HepG2 (cell line): Measurements from ENCODE around the gene FABP6. TPM values are rescaled to one million over a fixed set of nuclear protein-coding genes. Genes with fewer than 3 reads are reported as not detected.
A peak's percentile ranks its signal among the peaks of the same experiment; 100 is the strongest.

Experiments
- ATAC-seq: fragments of 200-7000 bp; cut with Tn5 transposase; 3 replicates; pipeline ENCODE4 v1.9.1; 2020; ENCODE audit warnings: mild to moderate bottlenecking, moderate library complexity
- BruUV-seq: library from RNA; stranded (reverse); fragments of 400-500 nt; replicated peaks from 2 replicates; lab custom pipeline; 2021; lab: Mats Ljungman, UMichigan
- CTCF ChIA-PET: fragments of 300-600 bp; formaldehyde crosslinking; extraction: SDS; loops from one replicate; lab custom pipeline; 2021; ENCODE audit warnings: low total read pairs, inconsistent platforms, low intra/inter-chr PET ratio; lab: Yijun Ruan, JAX
- POLR2A ChIA-PET: fragments of 350-600 bp; sonication (Branson Sonifier 250); formaldehyde crosslinking; loops from one replicate; lab custom pipeline; 2020; ENCODE audit warnings: antibody characterized with exemption, inconsistent platforms; lab: Yijun Ruan, JAX
- DNase-seq: peaks from one replicate; pipeline ENCODE4 v3.0.0-alpha.2; 2015; ENCODE audit warnings: low spot score
- FAIRE-seq: peaks from 3 replicates; lab custom pipeline; 2011; peaks lifted over from hg19 to GRCh38; lab: Jason Lieb, UNC
- H2AFZ ChIP-seq: one replicate; pipeline ENCODE4 v1.6.1; 2011; ENCODE audit warnings: low read length, inconsistent platforms
- H3K27ac ChIP-seq: fragments of 300-600 bp; 3 replicates; pipeline ENCODE4 v1.8.0; 2011; ENCODE audit warnings: mixed run types, mild to moderate bottlenecking, mixed read lengths, low read length, inconsistent platforms; ENCODE audit not compliant: insufficient read depth; ENCODE audit errors: extremely low read length
- H3K27me3 ChIP-seq, 2 experiments: fragments of 200-600 bp in 1 of 2; 2 replicates in 1 of 2; 3 replicates in 1 of 2; pipeline versions ENCODE4 v1.6.0 to v1.8.0; 2011; ENCODE audit warnings: low read length in 2 of 2, mild to moderate bottlenecking in 2 of 2, moderate library complexity in 2 of 2, inconsistent platforms in 1 of 2; ENCODE audit not compliant: insufficient read depth in 2 of 2, control insufficient read depth in 1 of 2
- H3K36me3 ChIP-seq, 2 experiments: fragments of 200-600 bp in 1 of 2; replicated peaks in 1 of 2; 2 replicates in 1 of 2; 3 replicates in 1 of 2; pipeline versions ENCODE4 v1.5.1 to v1.8.0; 2011; ENCODE audit warnings: low read length in 2 of 2, inconsistent platforms in 1 of 2; ENCODE audit not compliant: insufficient read depth in 2 of 2, control insufficient read depth in 1 of 2
- H3K4me1 ChIP-seq: 2 replicates; pipeline ENCODE4 v1.5.1; 2012; ENCODE audit warnings: low read length, inconsistent platforms; ENCODE audit not compliant: insufficient read depth
- H3K4me2 ChIP-seq: 2 replicates; pipeline ENCODE4 v1.6.0; 2011; ENCODE audit warnings: low read depth, low read length, inconsistent platforms
- H3K4me3 ChIP-seq, 3 experiments: fragments of 200-600 bp in 1 of 3; sonication (generic), shearing (Covaris generic) in 1 of 3; replicated peaks in 1 of 3; 2 replicates each; pipeline ENCODE4 v1.5.1; 2011 to 2016; ENCODE audit warnings: low read length in 3 of 3, inconsistent platforms in 2 of 3, low read depth in 2 of 3, mild to moderate bottlenecking in 2 of 3, control low read depth in 1 of 3, mixed read lengths in 1 of 3; ENCODE audit not compliant: insufficient read depth in 1 of 3
- H3K79me2 ChIP-seq: one replicate; pipeline ENCODE4 v1.6.1; 2011; ENCODE audit warnings: low read length, inconsistent platforms; ENCODE audit not compliant: insufficient read depth
- H3K9ac ChIP-seq: 2 replicates; pipeline ENCODE4 v1.6.0; 2011; ENCODE audit warnings: mild to moderate bottlenecking, low read depth, low read length, inconsistent platforms; ENCODE audit not compliant: insufficient read depth
- H3K9me3 ChIP-seq: 2 replicates; pipeline ENCODE4 v1.5.1; 2012; ENCODE audit warnings: mild to moderate bottlenecking, low read length
- H4K20me1 ChIP-seq: 2 replicates; pipeline ENCODE4 v1.6.0; 2011; ENCODE audit warnings: inconsistent platforms, mild to moderate bottlenecking, low read length, moderate library complexity; ENCODE audit not compliant: insufficient read depth
- ADNP ChIP-seq: sonication (generic); formaldehyde crosslinking; IDR thresholded peaks from 2 replicates; pipeline ENCODE4 v1.4.0; 2020; ENCODE audit warnings: missing genetic modification reagents
- ARNT2 ChIP-seq: sonication (generic); formaldehyde crosslinking; IDR thresholded peaks from 2 replicates; pipeline ENCODE4 v1.8.0; 2022; ENCODE audit warnings: mild to moderate bottlenecking, low read depth, missing genetic modification reagents, moderate library complexity
- CCDC6 ChIP-seq: sonication (generic); formaldehyde crosslinking; IDR thresholded peaks from 2 replicates; pipeline ENCODE4 v1.8.1; 2022; ENCODE audit warnings: mild to moderate bottlenecking, missing genetic modification reagents, moderate library complexity
- CENPX ChIP-seq: sonication (generic); formaldehyde crosslinking; IDR thresholded peaks from 2 replicates; pipeline ENCODE4 v1.9.0; 2021; ENCODE audit warnings: mild to moderate bottlenecking, missing genetic modification reagents, moderate library complexity
- CREB3 ChIP-seq: sonication (generic); formaldehyde crosslinking; IDR thresholded peaks from 2 replicates; pipeline ENCODE4 v1.5.0; 2020; ENCODE audit warnings: missing genetic modification reagents
- ERF ChIP-seq: IDR thresholded peaks from 2 replicates; pipeline ENCODE4 v1.6.1; 2018; ENCODE audit warnings: missing biosample characterization, missing genetic modification reagents
- FOXJ3 ChIP-seq: sonication (generic); formaldehyde crosslinking; IDR thresholded peaks from 2 replicates; pipeline ENCODE4 v1.4.0; 2020; ENCODE audit warnings: missing genetic modification reagents, mild to moderate bottlenecking, borderline replicate concordance
- HES4 ChIP-seq: sonication (generic); formaldehyde crosslinking; IDR thresholded peaks from 2 replicates; pipeline ENCODE4 v1.9.0; 2021; ENCODE audit warnings: mild to moderate bottlenecking, missing genetic modification reagents, borderline replicate concordance
- HMG20A ChIP-seq: IDR thresholded peaks from 2 replicates; pipeline ENCODE4 v1.6.1; 2016; ENCODE audit warnings: borderline replicate concordance
- KAT2B ChIP-seq: fragments of 150-350 bp; IDR thresholded peaks from 2 replicates; pipeline ENCODE4 v1.6.1; 2014; ENCODE audit warnings: low read depth, low read length, borderline replicate concordance
- KDM1A ChIP-seq: IDR thresholded peaks from 2 replicates; pipeline ENCODE4 v1.6.1; 2016; ENCODE audit warnings: missing compliant biosample characterization
- KLF9 ChIP-seq: IDR thresholded peaks from 2 replicates; pipeline ENCODE4 v1.6.1; 2016; ENCODE audit warnings: low read depth
- MAZ ChIP-seq, 2 experiments: sonication (generic) in 1 of 2; formaldehyde crosslinking in 1 of 2; IDR thresholded peaks; 2 replicates each; pipeline versions ENCODE4 v1.5.0 to v1.6.1; 2012 to 2020; ENCODE audit warnings: low read depth in 2 of 2, mild to moderate bottlenecking in 2 of 2, borderline replicate concordance in 1 of 2, improper control_type of control experiment in 1 of 2, low read length in 1 of 2, missing genetic modification reagents in 1 of 2, moderate library complexity in 1 of 2
- NFATC3 ChIP-seq: sonication (generic); formaldehyde crosslinking; IDR thresholded peaks from 2 replicates; pipeline ENCODE4 v1.5.1; 2020; ENCODE audit warnings: mild to moderate bottlenecking, missing genetic modification reagents
- TCF12 ChIP-seq, 2 experiments: fragments of 450-650 bp in 1 of 2; sonication (generic) in 1 of 2; formaldehyde crosslinking in 1 of 2; IDR thresholded peaks; 2 replicates each; pipeline versions ENCODE4 v1.6.1 to v1.8.0; 2017 to 2022; ENCODE audit warnings: antibody characterized with exemption in 1 of 2, mild to moderate bottlenecking in 1 of 2, missing genetic modification reagents in 1 of 2, moderate library complexity in 1 of 2
- ZNF766 ChIP-seq: sonication (generic); formaldehyde crosslinking; IDR thresholded peaks from 2 replicates; pipeline ENCODE4 v1.5.0; 2020; ENCODE audit warnings: missing genetic modification reagents, borderline replicate concordance
- ZSCAN9 ChIP-seq: IDR thresholded peaks from 2 replicates; pipeline ENCODE4 v1.6.1; 2016; ENCODE audit warnings: borderline replicate concordance
- WGBS: methylation state at CpG from one replicate; pipeline ENCODE4 v1.1.6; 2017; ENCODE audit warnings: low lambda C conversion rate; 5-methylcytosine and 5-hydroxymethylcytosine counted together
- in situ Hi-C: cut with HindIII; loops from 2 replicates; pipeline ENCODE4 v1.10.0; 2017; ENCODE audit warnings: low pct_unique_long_range_greater_than_20kb; ENCODE audit not compliant: extremely low pct_ligation_motif_present
- intact Hi-C: fragments of 100-400 bp; cut with micrococcal nuclease; formaldehyde crosslinking; loops from one replicate; pipeline ENCODE4 v1.10.0; 2022; ENCODE audit not compliant: unreplicated experiment
- polyA plus RNA-seq, 8 experiments: library from polyadenylated mRNA; depleted of rRNA in 3 of 8; stranded (reverse) in 7 of 8; unstranded in 1 of 8; fragments of >200 nt; fragmentation: Illumina TruSeq in 4 of 8; extraction: Trizol in 4 of 8; gene quantifications; 2 replicates each; pipeline versions ENCODE4 v1.2.1 to v1.2.3, GENCODE V29; 2011 to 2016; ENCODE audit warnings: low read depth in 4 of 8, missing spikeins in 1 of 8, mixed read lengths in 1 of 8; ENCODE audit not compliant: insufficient read depth in 1 of 8
- total RNA-seq, 5 experiments: library from RNA; depleted of rRNA; stranded (reverse); fragments of >200 nt; fragmentation: Illumina TruSeq; extraction: Trizol; gene quantifications; 2 replicates each; pipeline ENCODE4 v1.2.3, GENCODE V29; 2016; ENCODE audit warnings: low read depth in 1 of 5
- TF ChIP-seq, protein P1 (sequence below): IDR thresholded peaks from 2 replicates; pipeline ENCODE4 v1.6.1; 2012; ENCODE audit warnings: inconsistent platforms
- TF ChIP-seq, protein P2 (sequence below): sonication (generic); formaldehyde crosslinking; conservative IDR thresholded peaks from 2 replicates; pipeline ENCODE4 v1.8.0; 2022; ENCODE audit warnings: mild to moderate bottlenecking, moderate library complexity, missing genetic modification reagents
- TF ChIP-seq, protein P3 (sequence below): sonication (generic); formaldehyde crosslinking; IDR thresholded peaks from 2 replicates; pipeline ENCODE4 v1.5.0; 2020; ENCODE audit warnings: missing genetic modification reagents, mild to moderate bottlenecking, borderline replicate concordance

FABP6 gene
- total and polyA plus RNA-seq, 2 of the 13 experiments (the other 11 are each of a cell fraction or from before 2014, with no cell fraction given), result 0.13 TPM; not detected in 1

DNA sequence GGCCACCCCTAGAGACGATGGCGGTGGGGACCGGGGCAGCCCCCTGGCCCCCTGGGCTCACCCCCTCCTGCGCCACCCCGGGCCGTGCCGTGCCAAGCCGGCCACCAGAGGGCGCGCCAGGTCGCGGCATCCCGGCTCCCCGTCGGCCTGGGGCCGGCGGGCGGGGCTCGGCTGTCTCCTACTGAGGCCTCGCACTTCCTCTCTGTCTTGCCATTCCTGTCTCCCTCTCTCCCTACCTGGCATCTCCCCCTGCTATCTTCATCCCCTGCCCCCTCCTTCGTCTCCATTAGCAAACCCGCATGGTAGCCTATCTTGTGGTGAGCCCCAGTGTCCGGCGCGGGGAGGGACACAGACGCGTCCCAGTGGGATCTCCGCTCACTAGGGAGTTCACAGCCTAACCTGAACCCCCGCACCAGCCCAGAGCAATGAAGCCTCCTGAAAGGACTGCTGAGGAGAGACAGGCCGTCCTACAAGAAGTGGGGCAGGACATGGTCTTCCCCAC lies 29.8 kb upstream of the FABP6 start:
- no peak for FAIRE-seq
- Histone ChIP-seq H3K9me3 (no peaks in the 10 kb centered on the region), H3K36me3 (no peaks in the 10 kb centered on the region), H3K4me1 (peaks cover 13% of the 10 kb centered on the region; the same call in 1 of the 2 replicates), H4K20me1 (no peaks in the 10 kb centered on the region), H2AFZ (no peak overlapping the region), H3K27ac (no peak overlapping the region), H3K4me2 (peak overlapping the region; percentile 73), H3K4me3 (peak overlapping the region in 2 of 3 experiments; percentile 39 to 50; a peak in 4 of 6 replicates), H3K9ac (no peak overlapping the region), H3K79me2 (no peaks in the 10 kb centered on the region), H3K27me3 (peaks cover 3 to 11% of the 10 kb centered on the region in 2 experiments; a peak in 3 of 5 replicates)
- peak; percentile 98 for ATAC-seq
- CTCF ChIA-PET, result interaction anchor here (0.8 to 2.3 kb wide), 4 partner anchors 142 to 191 kb away, joined by 3 to 46 read pairs (median 8); no protein-coding TSS in a partner anchor
- intact Hi-C loops, result loop anchor here (1.0 to 5.0 kb wide), 2 partner anchors 146 to 177 kb away; no protein-coding TSS in a partner anchor
- DNase-seq, result no peak
- WGBS, result 14% methylated on average over 22 of the region's 30 CpGs
- BruUV-seq, result no TSS peak
- POLR2A ChIA-PET, result no interaction called here
- in situ Hi-C loops, result loop anchor here (5.0 kb wide), 1 partner anchor 148 kb away; no protein-coding TSS in a partner anchor
- no peak for TF ChIP-seq KAT2B
- no peak for TF ChIP-seq NFATC3 (CRISPR knock-in tag)
- TF ChIP-seq CCDC6 (CRISPR knock-in tag), result no peak
- TF ChIP-seq MAZ (IDR thresholded peaks at IDR 0.05; ENCODE audit: borderline replicate concordance, low read depth, low read length), result peak; percentile 64; the same call in 1 of the 2 replicates
- peak; percentile 80 for TF ChIP-seq MAZ (CRISPR knock-in tag; IDR thresholded peaks at IDR 0.05; ENCODE audit: low read depth)
- no peak for TF ChIP-seq ZNF766
- no peak for TF ChIP-seq ADNP
- peak; percentile 53; the same call in 1 of the 2 replicates for TF ChIP-seq ERF (CRISPR knock-in tag)
- TF ChIP-seq HES4, result no peak
- no peak for TF ChIP-seq ZSCAN9 (CRISPR knock-in tag)
- TF ChIP-seq CENPX, result no peak
- TF ChIP-seq, protein P1, sequence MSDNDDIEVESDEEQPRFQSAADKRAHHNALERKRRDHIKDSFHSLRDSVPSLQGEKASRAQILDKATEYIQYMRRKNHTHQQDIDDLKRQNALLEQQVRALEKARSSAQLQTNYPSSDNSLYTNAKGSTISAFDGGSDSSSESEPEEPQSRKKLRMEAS, result peak; percentile 23; the same call in 1 of the 2 replicates
- TF ChIP-seq TCF12 (IDR thresholded peaks at IDR 0.05), result no peak
- no peak for TF ChIP-seq TCF12 (CRISPR knock-in tag; IDR thresholded peaks at IDR 0.05)
- TF ChIP-seq, protein P2, sequence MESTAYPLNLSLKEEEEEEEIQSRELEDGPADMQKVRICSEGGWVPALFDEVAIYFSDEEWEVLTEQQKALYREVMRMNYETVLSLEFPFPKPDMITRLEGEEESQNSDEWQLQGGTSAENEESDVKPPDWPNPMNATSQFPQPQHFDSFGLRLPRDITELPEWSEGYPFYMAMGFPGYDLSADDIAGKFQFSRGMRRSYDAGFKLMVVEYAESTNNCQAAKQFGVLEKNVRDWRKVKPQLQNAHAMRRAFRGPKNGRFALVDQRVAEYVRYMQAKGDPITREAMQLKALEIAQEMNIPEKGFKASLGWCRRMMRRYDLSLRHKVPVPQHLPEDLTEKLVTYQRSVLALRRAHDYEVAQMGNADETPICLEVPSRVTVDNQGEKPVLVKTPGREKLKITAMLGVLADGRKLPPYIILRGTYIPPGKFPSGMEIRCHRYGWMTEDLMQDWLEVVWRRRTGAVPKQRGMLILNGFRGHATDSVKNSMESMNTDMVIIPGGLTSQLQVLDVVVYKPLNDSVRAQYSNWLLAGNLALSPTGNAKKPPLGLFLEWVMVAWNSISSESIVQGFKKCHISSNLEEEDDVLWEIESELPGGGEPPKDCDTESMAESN (CRISPR knock-in tag), result 0 out of 2 replicates have a peak, but pooled peaks have one; percentile 41
- no peak for TF ChIP-seq FOXJ3
- no peak for TF ChIP-seq KLF9 (CRISPR knock-in tag)
- no peak for TF ChIP-seq KDM1A (CRISPR knock-in tag)
- no peak for TF ChIP-seq CREB3 (CRISPR knock-in tag)
- TF ChIP-seq HMG20A (CRISPR knock-in tag), result no peak
- TF ChIP-seq, protein P3, sequence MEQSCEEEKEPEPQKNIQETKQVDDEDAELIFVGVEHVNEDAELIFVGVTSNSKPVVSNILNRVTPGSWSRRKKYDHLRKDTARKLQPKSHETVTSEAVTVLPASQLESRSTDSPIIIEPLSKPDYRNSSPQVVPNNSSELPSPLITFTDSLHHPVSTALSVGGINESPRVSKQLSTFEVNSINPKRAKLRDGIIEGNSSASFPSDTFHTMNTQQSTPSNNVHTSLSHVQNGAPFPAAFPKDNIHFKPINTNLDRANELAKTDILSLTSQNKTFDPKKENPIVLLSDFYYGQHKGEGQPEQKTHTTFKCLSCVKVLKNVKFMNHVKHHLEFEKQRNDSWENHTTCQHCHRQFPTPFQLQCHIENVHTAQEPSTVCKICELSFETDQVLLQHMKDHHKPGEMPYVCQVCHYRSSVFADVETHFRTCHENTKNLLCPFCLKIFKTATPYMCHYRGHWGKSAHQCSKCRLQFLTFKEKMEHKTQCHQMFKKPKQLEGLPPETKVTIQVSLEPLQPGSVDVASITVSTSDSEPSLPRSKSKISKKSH (CRISPR knock-in tag), result no peak
- TF ChIP-seq ARNT2, result 0 out of 2 replicates have a peak, but pooled peaks have one; percentile 52
